HepG2 (cell line): ENCODE data around the gene MFN2. TPM values are rescaled to one million over a fixed set of nuclear protein-coding genes. Genes with fewer than 3 reads are reported as not detected.

Experiments
- ASH2L ChIP-seq: fragments of 300-600, 200-600 bp; sonication (generic); IDR thresholded peaks from 2 replicates; pipeline ENCODE4 v1.7.0; 2017; ENCODE audit warnings: low read depth, mild to moderate bottlenecking, moderate library complexity, mixed read lengths, low read length; ENCODE audit not compliant: insufficient read length
- BORCS8-MEF2B ChIP-seq: sonication (generic); formaldehyde crosslinking; IDR thresholded peaks from 2 replicates; pipeline ENCODE4 v1.8.0; 2022; ENCODE audit warnings: mild to moderate bottlenecking, missing genetic modification reagents
- DRAP1 ChIP-seq: IDR thresholded peaks from 2 replicates; pipeline ENCODE4 v1.6.1; 2016; ENCODE audit warnings: missing genetic modification reagents, missing compliant biosample characterization
- E2F1 ChIP-seq: sonication (generic); formaldehyde crosslinking; IDR thresholded peaks from 2 replicates; pipeline ENCODE4 v1.5.0; 2020; ENCODE audit warnings: missing genetic modification reagents
- GATAD2A ChIP-seq: IDR thresholded peaks from 2 replicates; pipeline ENCODE4 v1.6.1; 2016
- MED8 ChIP-seq: sonication (generic); formaldehyde crosslinking; IDR thresholded peaks from 2 replicates; pipeline ENCODE4 v1.8.1; 2023; ENCODE audit warnings: mild to moderate bottlenecking, missing genetic modification reagents; ENCODE audit not compliant: insufficient replicate concordance
- SRSF9 ChIP-seq: fragments of 200-400 bp; formaldehyde crosslinking; IDR thresholded peaks from 2 replicates; pipeline ENCODE4 v1.6.1; 2018; ENCODE audit warnings: borderline replicate concordance, mild to moderate bottlenecking, low read depth, low read length; ENCODE audit not compliant: insufficient read depth, poor library complexity, severe bottlenecking
- TCF12 ChIP-seq, 2 experiments: fragments of 450-650 bp in 1 of 2; sonication (generic) in 1 of 2; formaldehyde crosslinking in 1 of 2; IDR thresholded peaks; 2 replicates each; pipeline versions ENCODE4 v1.6.1 to v1.8.0; 2017 to 2022; ENCODE audit warnings: antibody characterized with exemption in 1 of 2, mild to moderate bottlenecking in 1 of 2, missing genetic modification reagents in 1 of 2, moderate library complexity in 1 of 2
- ZBTB34 ChIP-seq: sonication (generic); formaldehyde crosslinking; IDR thresholded peaks from 2 replicates; pipeline ENCODE4 v1.8.0; 2022; ENCODE audit warnings: mild to moderate bottlenecking, missing genetic modification reagents
- ZEB1 ChIP-seq: IDR thresholded peaks from 2 replicates; pipeline ENCODE4 v1.6.1; 2012; ENCODE audit warnings: mild to moderate bottlenecking, low read depth, inconsistent platforms; ENCODE audit not compliant: insufficient replicate concordance
- ZNF672 ChIP-seq: sonication (generic); formaldehyde crosslinking; IDR thresholded peaks from 2 replicates; pipeline ENCODE4 v1.8.1; 2022; ENCODE audit warnings: missing genetic modification reagents
- polyA plus RNA-seq, 8 experiments: library from polyadenylated mRNA; depleted of rRNA in 3 of 8; stranded (reverse) in 7 of 8; unstranded in 1 of 8; fragments of >200 nt; fragmentation: Illumina TruSeq in 4 of 8; extraction: Trizol in 4 of 8; gene quantifications; 2 replicates each; pipeline versions ENCODE4 v1.2.1 to v1.2.3, GENCODE V29; 2011 to 2016; ENCODE audit warnings: low read depth in 4 of 8, missing spikeins in 1 of 8, mixed read lengths in 1 of 8; ENCODE audit not compliant: insufficient read depth in 1 of 8
- total RNA-seq, 5 experiments: library from RNA; depleted of rRNA; stranded (reverse); fragments of >200 nt; fragmentation: Illumina TruSeq; extraction: Trizol; gene quantifications; 2 replicates each; pipeline ENCODE4 v1.2.3, GENCODE V29; 2016; ENCODE audit warnings: low read depth in 1 of 5
- TF ChIP-seq, protein P1 (sequence below): sonication (generic); formaldehyde crosslinking; conservative IDR thresholded peaks from 2 replicates; pipeline ENCODE4 v1.4.0; 2020; ENCODE audit warnings: missing genetic modification reagents
- TF ChIP-seq, protein P2 (sequence below): sonication (generic); formaldehyde crosslinking; IDR thresholded peaks from 2 replicates; pipeline ENCODE4 v1.4.0; 2020; ENCODE audit warnings: missing genetic modification reagents

MFN2 gene
- total and polyA plus RNA-seq, 2 of the 13 experiments (the other 11 are each of a cell fraction or from before 2014, with no cell fraction given) = 38.7 to 60.9 TPM

DNA sequence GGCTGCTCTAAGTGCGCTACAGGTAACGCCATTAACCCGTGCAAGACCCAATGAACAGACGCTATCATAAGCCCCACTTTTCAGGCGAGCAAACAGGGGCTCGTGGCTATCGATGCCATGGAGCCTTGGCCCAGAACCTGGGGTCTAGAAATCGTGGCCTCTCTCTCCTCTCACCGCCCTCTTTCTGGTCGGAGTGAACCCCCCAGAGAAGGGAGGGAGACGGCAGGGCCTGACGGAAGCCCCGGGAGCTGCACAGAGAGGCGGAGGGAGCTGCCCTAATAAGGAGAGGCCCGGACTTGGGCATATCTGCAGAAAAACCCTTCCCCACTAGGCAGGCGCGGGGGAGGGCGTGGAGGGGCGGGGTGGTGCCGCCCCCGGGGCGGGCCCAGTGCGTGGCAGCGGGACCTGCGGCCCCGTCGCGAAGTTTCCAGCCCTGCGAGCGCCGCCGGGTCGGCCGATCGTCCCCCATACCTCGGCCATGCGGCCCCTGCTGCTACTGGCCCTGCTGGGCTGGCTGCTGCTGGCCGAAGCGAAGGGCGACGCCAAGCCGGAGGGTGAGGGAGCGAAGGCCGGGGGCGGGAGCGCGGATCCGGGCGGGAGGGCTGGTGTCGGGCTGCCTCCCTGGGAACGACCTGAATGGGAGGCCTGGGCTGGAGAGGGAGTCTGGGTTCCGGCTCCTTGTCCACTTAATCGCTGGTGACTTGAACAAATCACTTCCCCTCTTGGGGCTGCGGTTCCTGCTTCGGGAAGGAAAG lies 45.8 kb upstream of the MFN2 start, which contains the start of gene PLOD1 (continued):
- TF ChIP-seq E2F1 (CRISPR knock-in tag) (peak; percentile 33; the same call in 1 of the 2 replicates), ASH2L (peak; percentile 65), ZBTB34 (CRISPR knock-in tag) (0 out of 2 replicates have a peak, but pooled peaks have one; percentile 51), SRSF9 (no peak), GATAD2A (peak; percentile 14; the same call in 1 of the 2 replicates), BORCS8-MEF2B (CRISPR knock-in tag) (peak; percentile 92), MED8 (CRISPR knock-in tag) (peak; percentile 54), ZNF672 (CRISPR knock-in tag) (peak; percentile 86; the same call in 1 of the 2 replicates), DRAP1 (peak; percentile 84), TCF12 (IDR thresholded peaks at IDR 0.05) (no peak), TCF12 (CRISPR knock-in tag; IDR thresholded peaks at IDR 0.05) (no peak), ZEB1 (no peak)
- TF ChIP-seq, protein P1, sequence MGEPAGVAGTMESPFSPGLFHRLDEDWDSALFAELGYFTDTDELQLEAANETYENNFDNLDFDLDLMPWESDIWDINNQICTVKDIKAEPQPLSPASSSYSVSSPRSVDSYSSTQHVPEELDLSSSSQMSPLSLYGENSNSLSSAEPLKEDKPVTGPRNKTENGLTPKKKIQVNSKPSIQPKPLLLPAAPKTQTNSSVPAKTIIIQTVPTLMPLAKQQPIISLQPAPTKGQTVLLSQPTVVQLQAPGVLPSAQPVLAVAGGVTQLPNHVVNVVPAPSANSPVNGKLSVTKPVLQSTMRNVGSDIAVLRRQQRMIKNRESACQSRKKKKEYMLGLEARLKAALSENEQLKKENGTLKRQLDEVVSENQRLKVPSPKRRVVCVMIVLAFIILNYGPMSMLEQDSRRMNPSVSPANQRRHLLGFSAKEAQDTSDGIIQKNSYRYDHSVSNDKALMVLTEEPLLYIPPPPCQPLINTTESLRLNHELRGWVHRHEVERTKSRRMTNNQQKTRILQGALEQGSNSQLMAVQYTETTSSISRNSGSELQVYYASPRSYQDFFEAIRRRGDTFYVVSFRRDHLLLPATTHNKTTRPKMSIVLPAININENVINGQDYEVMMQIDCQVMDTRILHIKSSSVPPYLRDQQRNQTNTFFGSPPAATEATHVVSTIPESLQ (CRISPR knock-in tag) = peak; percentile 75; the same call in 1 of the 2 replicates
- TF ChIP-seq, protein P2, sequence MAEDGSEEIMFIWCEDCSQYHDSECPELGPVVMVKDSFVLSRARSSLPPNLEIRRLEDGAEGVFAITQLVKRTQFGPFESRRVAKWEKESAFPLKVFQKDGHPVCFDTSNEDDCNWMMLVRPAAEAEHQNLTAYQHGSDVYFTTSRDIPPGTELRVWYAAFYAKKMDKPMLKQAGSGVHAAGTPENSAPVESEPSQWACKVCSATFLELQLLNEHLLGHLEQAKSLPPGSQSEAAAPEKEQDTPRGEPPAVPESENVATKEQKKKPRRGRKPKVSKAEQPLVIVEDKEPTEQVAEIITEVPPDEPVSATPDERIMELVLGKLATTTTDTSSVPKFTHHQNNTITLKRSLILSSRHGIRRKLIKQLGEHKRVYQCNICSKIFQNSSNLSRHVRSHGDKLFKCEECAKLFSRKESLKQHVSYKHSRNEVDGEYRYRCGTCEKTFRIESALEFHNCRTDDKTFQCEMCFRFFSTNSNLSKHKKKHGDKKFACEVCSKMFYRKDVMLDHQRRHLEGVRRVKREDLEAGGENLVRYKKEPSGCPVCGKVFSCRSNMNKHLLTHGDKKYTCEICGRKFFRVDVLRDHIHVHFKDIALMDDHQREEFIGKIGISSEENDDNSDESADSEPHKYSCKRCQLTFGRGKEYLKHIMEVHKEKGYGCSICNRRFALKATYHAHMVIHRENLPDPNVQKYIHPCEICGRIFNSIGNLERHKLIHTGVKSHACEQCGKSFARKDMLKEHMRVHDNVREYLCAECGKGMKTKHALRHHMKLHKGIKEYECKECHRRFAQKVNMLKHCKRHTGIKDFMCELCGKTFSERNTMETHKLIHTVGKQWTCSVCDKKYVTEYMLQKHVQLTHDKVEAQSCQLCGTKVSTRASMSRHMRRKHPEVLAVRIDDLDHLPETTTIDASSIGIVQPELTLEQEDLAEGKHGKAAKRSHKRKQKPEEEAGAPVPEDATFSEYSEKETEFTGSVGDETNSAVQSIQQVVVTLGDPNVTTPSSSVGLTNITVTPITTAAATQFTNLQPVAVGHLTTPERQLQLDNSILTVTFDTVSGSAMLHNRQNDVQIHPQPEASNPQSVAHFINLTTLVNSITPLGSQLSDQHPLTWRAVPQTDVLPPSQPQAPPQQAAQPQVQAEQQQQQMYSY = peak; percentile 59; the same call in 1 of the 2 replicates
